Measurements from ENCODE around the gene NECTIN1.

NECTIN1 gene

DNA sequence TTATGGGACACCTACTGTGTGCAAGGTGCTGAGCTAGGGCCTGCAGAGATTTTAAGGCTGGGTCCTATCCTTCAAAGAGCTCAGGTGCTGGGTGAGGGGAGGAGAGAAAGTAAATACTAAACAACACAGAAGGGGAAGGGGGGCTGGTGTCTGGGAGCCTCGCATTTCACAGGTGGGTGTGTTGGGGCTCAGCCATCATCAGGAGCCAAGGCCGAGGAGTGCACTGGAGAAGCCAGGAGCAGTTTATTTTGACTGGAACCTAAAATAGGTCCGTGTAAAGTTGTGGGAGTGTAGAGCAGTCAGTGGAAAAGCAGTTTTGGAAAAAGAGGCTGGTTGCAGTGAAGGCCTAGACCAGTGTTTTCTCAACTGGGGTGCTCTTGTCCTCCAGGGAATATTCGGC, 17.5 kb downstream of the NECTIN1 start:
- TF ChIP-seq TCF4 (CRISPR knock-in tag; IDR thresholded peaks at IDR 0.05; ENCODE audit: borderline replicate concordance): no peak
- no peak for TF ChIP-seq ZFP30 (CRISPR knock-in tag; IDR thresholded peaks at IDR 0.05)
- TF ChIP-seq ISL1 (CRISPR knock-in tag; IDR thresholded peaks at IDR 0.05): no peak
- TF ChIP-seq ZNF8 (CRISPR knock-in tag; IDR thresholded peaks at IDR 0.05): no peak
- TF ChIP-seq OSR1 (CRISPR knock-in tag; IDR thresholded peaks at IDR 0.05): no peak
- TF ChIP-seq ARNTL (CRISPR knock-in tag; IDR thresholded peaks at IDR 0.05; ENCODE audit: borderline replicate concordance, low read depth): no peak
- TF ChIP-seq TSHZ2 (CRISPR knock-in tag; IDR thresholded peaks at IDR 0.05): no peak
- TF ChIP-seq RARB (CRISPR knock-in tag; IDR thresholded peaks at IDR 0.05): no peak
- TF ChIP-seq, protein P1, sequence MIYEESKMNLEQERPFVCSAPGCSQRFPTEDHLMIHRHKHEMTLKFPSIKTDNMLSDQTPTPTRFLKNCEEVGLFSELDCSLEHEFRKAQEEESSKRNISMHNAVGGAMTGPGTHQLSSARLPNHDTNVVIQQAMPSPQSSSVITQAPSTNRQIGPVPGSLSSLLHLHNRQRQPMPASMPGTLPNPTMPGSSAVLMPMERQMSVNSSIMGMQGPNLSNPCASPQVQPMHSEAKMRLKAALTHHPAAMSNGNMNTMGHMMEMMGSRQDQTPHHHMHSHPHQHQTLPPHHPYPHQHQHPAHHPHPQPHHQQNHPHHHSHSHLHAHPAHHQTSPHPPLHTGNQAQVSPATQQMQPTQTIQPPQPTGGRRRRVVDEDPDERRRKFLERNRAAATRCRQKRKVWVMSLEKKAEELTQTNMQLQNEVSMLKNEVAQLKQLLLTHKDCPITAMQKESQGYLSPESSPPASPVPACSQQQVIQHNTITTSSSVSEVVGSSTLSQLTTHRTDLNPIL (CRISPR knock-in tag; IDR thresholded peaks at IDR 0.05; ENCODE audit: low read depth): no peak
- no peak for TF ChIP-seq CSRNP3 (CRISPR knock-in tag; IDR thresholded peaks at IDR 0.05)
- TF ChIP-seq CSDC2 (CRISPR knock-in tag; IDR thresholded peaks at IDR 0.05): no peak
- TF ChIP-seq ESRRG (CRISPR knock-in tag; IDR thresholded peaks at IDR 0.05): no peak
- TF ChIP-seq, protein P2, sequence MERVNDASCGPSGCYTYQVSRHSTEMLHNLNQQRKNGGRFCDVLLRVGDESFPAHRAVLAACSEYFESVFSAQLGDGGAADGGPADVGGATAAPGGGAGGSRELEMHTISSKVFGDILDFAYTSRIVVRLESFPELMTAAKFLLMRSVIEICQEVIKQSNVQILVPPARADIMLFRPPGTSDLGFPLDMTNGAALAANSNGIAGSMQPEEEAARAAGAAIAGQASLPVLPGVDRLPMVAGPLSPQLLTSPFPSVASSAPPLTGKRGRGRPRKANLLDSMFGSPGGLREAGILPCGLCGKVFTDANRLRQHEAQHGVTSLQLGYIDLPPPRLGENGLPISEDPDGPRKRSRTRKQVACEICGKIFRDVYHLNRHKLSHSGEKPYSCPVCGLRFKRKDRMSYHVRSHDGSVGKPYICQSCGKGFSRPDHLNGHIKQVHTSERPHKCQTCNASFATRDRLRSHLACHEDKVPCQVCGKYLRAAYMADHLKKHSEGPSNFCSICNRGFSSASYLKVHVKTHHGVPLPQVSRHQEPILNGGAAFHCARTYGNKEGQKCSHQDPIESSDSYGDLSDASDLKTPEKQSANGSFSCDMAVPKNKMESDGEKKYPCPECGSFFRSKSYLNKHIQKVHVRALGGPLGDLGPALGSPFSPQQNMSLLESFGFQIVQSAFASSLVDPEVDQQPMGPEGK (CRISPR knock-in tag; IDR thresholded peaks at IDR 0.05; ENCODE audit: borderline replicate concordance): no peak
- no peak for TF ChIP-seq BACH2 (CRISPR knock-in tag; IDR thresholded peaks at IDR 0.05; ENCODE audit: borderline replicate concordance)
- TF ChIP-seq ZNF565 (CRISPR knock-in tag; conservative IDR thresholded peaks at IDR 0.05; ENCODE audit: low read depth): no peak
- TF ChIP-seq GLIS3 (CRISPR knock-in tag; IDR thresholded peaks at IDR 0.05): no peak
- no peak for TF ChIP-seq ZC3H10 (CRISPR knock-in tag; IDR thresholded peaks at IDR 0.05)

DNA sequence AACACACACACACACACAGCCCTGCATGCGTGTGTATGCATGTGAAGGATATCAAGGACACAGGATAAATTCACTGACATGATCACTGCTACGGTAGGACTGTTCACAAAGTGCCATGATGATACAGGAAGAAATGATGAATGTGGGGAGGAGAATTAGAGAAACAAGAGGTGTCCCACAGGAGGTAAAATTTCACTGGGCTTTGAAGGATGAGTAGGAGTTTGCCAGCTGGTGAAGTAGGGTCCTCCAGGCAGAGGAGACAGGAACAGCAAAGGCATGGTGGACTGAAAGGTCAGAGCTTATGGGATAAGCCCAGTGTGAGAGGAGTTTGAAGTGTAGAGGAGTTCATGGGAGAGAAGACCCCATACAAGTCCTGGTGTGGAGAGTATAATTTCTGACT, 18.6 kb downstream of the NECTIN1 start:
- ATAC-seq: no peak

More for the DNA sequence above, 17.5 kb downstream of the NECTIN1 start:
- ATAC-seq: no peak

GRCh38 chr11:119709638-119710346, 19.2 kb downstream of the NECTIN1 start:
- ATAC-seq: peak; percentile 72
- TF ChIP-seq ISL1 (CRISPR knock-in tag; IDR thresholded peaks at IDR 0.05) (no peak), ZNF8 (CRISPR knock-in tag; IDR thresholded peaks at IDR 0.05) (no peak), GLIS3 (CRISPR knock-in tag; IDR thresholded peaks at IDR 0.05) (no peak), ZNF565 (CRISPR knock-in tag; conservative IDR thresholded peaks at IDR 0.05; ENCODE audit: low read depth) (no peak), ZC3H10 (CRISPR knock-in tag; IDR thresholded peaks at IDR 0.05) (no peak), ESRRG (CRISPR knock-in tag; IDR thresholded peaks at IDR 0.05) (no peak), ZNF70 (CRISPR knock-in tag; IDR thresholded peaks at IDR 0.05) (no peak), TOX (CRISPR knock-in tag; IDR thresholded peaks at IDR 0.05; ENCODE audit: borderline replicate concordance) (no peak), ZFP30 (CRISPR knock-in tag; IDR thresholded peaks at IDR 0.05) (no peak), OSR1 (CRISPR knock-in tag; IDR thresholded peaks at IDR 0.05) (no peak), BACH2 (CRISPR knock-in tag; IDR thresholded peaks at IDR 0.05; ENCODE audit: borderline replicate concordance) (no peak), RARB (CRISPR knock-in tag; IDR thresholded peaks at IDR 0.05) (no peak), CSRNP3 (CRISPR knock-in tag; IDR thresholded peaks at IDR 0.05) (no peak)
- TF ChIP-seq, protein P2 (CRISPR knock-in tag; IDR thresholded peaks at IDR 0.05; ENCODE audit: borderline replicate concordance): no peak

More for the DNA sequence above, 18.6 kb downstream of the NECTIN1 start:
- TF ChIP-seq, protein P1 (CRISPR knock-in tag; IDR thresholded peaks at IDR 0.05; ENCODE audit: low read depth): no peak
- TF ChIP-seq RARB (CRISPR knock-in tag; IDR thresholded peaks at IDR 0.05) (no peak), ZFP3 (CRISPR knock-in tag; IDR thresholded peaks at IDR 0.05) (peak; percentile 99), ZC3H10 (CRISPR knock-in tag; IDR thresholded peaks at IDR 0.05) (no peak)

All from SK-N-SH treated with all-trans-retinoic acid at 6 μM for 48 hours (cell line).